GM18867 (cell line): ENCODE data around the gene DCAF5.
"Not testable (repeated sequence)": the region's sequence is repeated elsewhere in the genome, so short reads cannot be mapped to it uniquely, and the experiment has no call there.

Source experiments
- ATAC-seq: cut with Tn5 transposase; IDR thresholded peaks from one replicate; pipeline ENCODE4 v1.9.1; 2021; ENCODE audit warnings: mild to moderate bottlenecking, moderate library complexity; ENCODE audit not compliant: unreplicated experiment

DCAF5 gene

GRCh38 chr14:69044965-69045555, 107.9 kb downstream of the DCAF5 start:
- no peak for ATAC-seq

GRCh38 chr14:69044296-69044695, 108.6 kb downstream of the DCAF5 start:
- ATAC-seq, result no peak

- ATAC-seq, result no peak
Observed at GRCh38 chr14:69043596-69044260, 109.2 kb downstream of the DCAF5 start.

GRCh38 chr14:69042787-69043444, 110.0 kb downstream of the DCAF5 start:
- no peak for ATAC-seq

GRCh38 chr14:69042299-69042698, 110.6 kb downstream of the DCAF5 start:
- ATAC-seq, result no peak

GRCh38 chr14:69041783-69042182, 111.1 kb downstream of the DCAF5 start:
- ATAC-seq, result no peak

GRCh38 chr14:69040353-69040752, 112.6 kb downstream of the DCAF5 start:
- no peak for ATAC-seq

- ATAC-seq, result no peak
Observed at GRCh38 chr14:69039288-69039628, 113.7 kb downstream of the DCAF5 start.

- ATAC-seq, result no peak
Observed at GRCh38 chr14:69038455-69039287, 114.2 kb downstream of the DCAF5 start.

- ATAC-seq, result no peak
Observed at GRCh38 chr14:69037790-69038454, 115.0 kb downstream of the DCAF5 start.

GRCh38 chr14:69036757-69037506, 116.0 kb downstream of the DCAF5 start:
- no peak for ATAC-seq

GRCh38 chr14:69034612-69035262, 118.2 kb downstream of the DCAF5 start:
- ATAC-seq, result no peak

GRCh38 chr14:69027242-69027913, 125.5 kb downstream of the DCAF5 start:
- ATAC-seq, result no peak

- no peak for ATAC-seq
Observed at GRCh38 chr14:69023035-69023434, 129.9 kb downstream of the DCAF5 start.

GRCh38 chr14:69022093-69022492, 130.8 kb downstream of the DCAF5 start:
- not testable (repeated sequence) for ATAC-seq

- ATAC-seq, result no peak
Observed at GRCh38 chr14:69017706-69018105, 135.2 kb downstream of the DCAF5 start.

- ATAC-seq, result no peak
Observed at GRCh38 chr14:69014829-69015259, 138.1 kb downstream of the DCAF5 start.

- ATAC-seq, result no peak
Observed at GRCh38 chr14:69013943-69014782, 138.8 kb downstream of the DCAF5 start.
